GM03348 (cell line): ENCODE results near the gene PGC.
A peak's percentile ranks its signal among the peaks of the same experiment; 100 is the strongest.

Experiments used
- DNase-seq: peaks from one replicate; pipeline ENCODE4 v3.0.0; 2012; ENCODE audit warnings: low spot score

Gene PGC

GRCh38 chr6:41747256-41748101 lies at the start of gene PGC:
TSS of gene PGC (minus strand) at chr6:41747397. CDS start at chr6:41747334, 63 bp downstream.
- DNase-seq: no peak

GRCh38 chr6:41796474-41796873 lies 49.3 kb upstream of the PGC start:
- no peak for DNase-seq

- DNase-seq: no peak
Measured at GRCh38 chr6:41791984-41792383, 44.8 kb upstream of the PGC start.

- no peak for DNase-seq
Measured at GRCh38 chr6:41791305-41791704, 44.1 kb upstream of the PGC start.

- no peak for DNase-seq
Measured at GRCh38 chr6:41790045-41790444, 42.8 kb upstream of the PGC start.

GRCh38 chr6:41789390-41789724 lies 42.2 kb upstream of the PGC start:
- no peak for DNase-seq

GRCh38 chr6:41787219-41787917 lies 40.2 kb upstream of the PGC start, which contains the start of gene TOMM6:
TSS of gene TOMM6 (plus strand) at chr6:41787694. CDS start at chr6:41787698, 4 bp downstream.
- DNase-seq: peak; percentile 95

- peak; percentile 96 for DNase-seq
Measured at GRCh38 chr6:41786451-41787218, 39.4 kb upstream of the PGC start.

- peak; percentile 45 for DNase-seq
Measured at GRCh38 chr6:41785689-41786450, 38.7 kb upstream of the PGC start.

GRCh38 chr6:41785254-41785653 lies 38.1 kb upstream of the PGC start:
- DNase-seq: no peak

GRCh38 chr6:41784581-41785171 lies 37.5 kb upstream of the PGC start:
- DNase-seq: no peak

GRCh38 chr6:41783106-41783780 lies 36.0 kb upstream of the PGC start:
- no peak for DNase-seq

GRCh38 chr6:41781366-41781730 lies 34.2 kb upstream of the PGC start:
- DNase-seq: no peak

- DNase-seq: peak; percentile 38
Measured at GRCh38 chr6:41780551-41781365, 33.6 kb upstream of the PGC start, which contains the start of gene PRICKLE4. TSS of gene PRICKLE4 (plus strand) at chr6:41780782. CDS start at chr6:41783474, 2,692 bp downstream.

GRCh38 chr6:41779788-41780550 lies 32.8 kb upstream of the PGC start, which contains the start of gene FRS3:
TSS of gene FRS3 (minus strand) at chr6:41779900. CDS start at chr6:41776987, 2,913 bp downstream.
- DNase-seq: peak; percentile 99

GRCh38 chr6:41779336-41779735 lies 32.1 kb upstream of the PGC start:
- no peak for DNase-seq

GRCh38 chr6:41778895-41779294 lies 31.7 kb upstream of the PGC start:
- DNase-seq: no peak

GRCh38 chr6:41777551-41778285 lies 30.5 kb upstream of the PGC start:
- no peak for DNase-seq
